ENCODE measurements around the gene PARP2. TPM values are rescaled to one million over a fixed set of nuclear protein-coding genes. Genes with fewer than 3 reads are reported as not detected.

The PARP2 gene
- total and polyA plus RNA-seq, 2 of the 8 experiments (the other 6 are each of a cell fraction or from before 2014, with no cell fraction given), result 27.7 to 41.7 TPM

DNA sequence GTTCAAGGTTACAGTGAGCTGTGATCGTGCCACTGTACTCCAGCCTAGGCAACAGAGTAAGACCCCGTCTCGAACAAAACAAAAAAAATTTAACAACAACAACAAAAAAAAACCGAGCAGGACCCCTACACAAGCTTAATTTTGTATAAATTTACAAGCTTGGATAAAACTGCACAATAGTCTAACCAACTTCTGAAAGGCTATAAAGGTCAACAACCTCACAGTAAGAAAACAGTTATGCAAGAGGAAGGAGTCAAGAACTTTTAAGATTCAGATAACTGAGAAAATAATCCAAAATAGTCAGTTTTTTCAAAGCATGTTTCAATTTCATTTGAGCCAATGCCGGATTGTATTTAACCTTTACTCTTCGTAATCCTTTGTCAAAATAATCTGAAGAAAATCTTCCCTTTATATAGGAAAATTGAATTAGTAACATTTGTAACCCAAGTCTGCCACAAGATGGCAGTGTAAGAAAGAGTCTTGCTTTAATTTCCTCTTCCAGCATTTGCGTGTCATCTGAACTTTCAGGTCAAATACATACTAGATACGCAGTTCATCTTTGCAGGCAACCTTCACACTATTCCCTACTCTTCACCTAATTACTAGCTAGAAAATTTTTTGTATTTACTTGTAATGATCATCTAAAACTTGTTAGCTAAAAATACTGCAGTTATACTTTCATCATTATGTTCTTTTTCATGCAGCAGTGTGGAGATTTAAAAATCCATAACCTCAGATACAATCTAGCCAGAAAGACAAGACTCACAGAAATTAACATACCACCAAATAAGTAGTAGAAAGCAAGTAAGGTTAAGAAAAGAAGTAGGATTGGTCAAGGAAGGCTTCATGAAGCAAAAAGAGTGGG, 16.2 kb upstream of the PARP2 start (continued):
- TF ChIP-seq SP1 (IDR thresholded peaks at IDR 0.05; ENCODE audit: low read depth, low read length), result no peak

All from H1 (cell line).